GM13977 (cell line): ENCODE results near the gene LMAN2.

Source experiments
- DNase-seq: peaks from one replicate; pipeline ENCODE4 v3.0.0; 2012; ENCODE audit warnings: low spot score
- in situ Hi-C: fragments of 300-500 bp; cut with MboI; formaldehyde crosslinking; loops from one replicate; pipeline ENCODE4 v1.12.0; 2022; ENCODE audit warnings: low sequenced_read_pairs, low pct_unique_long_range_greater_than_20kb, mixed read lengths, inconsistent platforms; ENCODE audit not compliant: unreplicated experiment
- TF ChIP-seq, protein P1 (sequence below): IDR thresholded peaks from 2 replicates; pipeline ENCODE4 v1.5.1; 2012; ENCODE audit warnings: mild to moderate bottlenecking, control low read depth; ENCODE audit not compliant: insufficient read depth; ENCODE audit errors: extremely low read depth, missing control alignments

The LMAN2 gene

GRCh38 chr5:177335701-177336065, 15.8 kb downstream of the LMAN2 start:
- no peak for DNase-seq
- TF ChIP-seq, protein P1, sequence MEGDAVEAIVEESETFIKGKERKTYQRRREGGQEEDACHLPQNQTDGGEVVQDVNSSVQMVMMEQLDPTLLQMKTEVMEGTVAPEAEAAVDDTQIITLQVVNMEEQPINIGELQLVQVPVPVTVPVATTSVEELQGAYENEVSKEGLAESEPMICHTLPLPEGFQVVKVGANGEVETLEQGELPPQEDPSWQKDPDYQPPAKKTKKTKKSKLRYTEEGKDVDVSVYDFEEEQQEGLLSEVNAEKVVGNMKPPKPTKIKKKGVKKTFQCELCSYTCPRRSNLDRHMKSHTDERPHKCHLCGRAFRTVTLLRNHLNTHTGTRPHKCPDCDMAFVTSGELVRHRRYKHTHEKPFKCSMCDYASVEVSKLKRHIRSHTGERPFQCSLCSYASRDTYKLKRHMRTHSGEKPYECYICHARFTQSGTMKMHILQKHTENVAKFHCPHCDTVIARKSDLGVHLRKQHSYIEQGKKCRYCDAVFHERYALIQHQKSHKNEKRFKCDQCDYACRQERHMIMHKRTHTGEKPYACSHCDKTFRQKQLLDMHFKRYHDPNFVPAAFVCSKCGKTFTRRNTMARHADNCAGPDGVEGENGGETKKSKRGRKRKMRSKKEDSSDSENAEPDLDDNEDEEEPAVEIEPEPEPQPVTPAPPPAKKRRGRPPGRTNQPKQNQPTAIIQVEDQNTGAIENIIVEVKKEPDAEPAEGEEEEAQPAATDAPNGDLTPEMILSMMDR = no peak
- in situ Hi-C loops = no loop called here

DNA sequence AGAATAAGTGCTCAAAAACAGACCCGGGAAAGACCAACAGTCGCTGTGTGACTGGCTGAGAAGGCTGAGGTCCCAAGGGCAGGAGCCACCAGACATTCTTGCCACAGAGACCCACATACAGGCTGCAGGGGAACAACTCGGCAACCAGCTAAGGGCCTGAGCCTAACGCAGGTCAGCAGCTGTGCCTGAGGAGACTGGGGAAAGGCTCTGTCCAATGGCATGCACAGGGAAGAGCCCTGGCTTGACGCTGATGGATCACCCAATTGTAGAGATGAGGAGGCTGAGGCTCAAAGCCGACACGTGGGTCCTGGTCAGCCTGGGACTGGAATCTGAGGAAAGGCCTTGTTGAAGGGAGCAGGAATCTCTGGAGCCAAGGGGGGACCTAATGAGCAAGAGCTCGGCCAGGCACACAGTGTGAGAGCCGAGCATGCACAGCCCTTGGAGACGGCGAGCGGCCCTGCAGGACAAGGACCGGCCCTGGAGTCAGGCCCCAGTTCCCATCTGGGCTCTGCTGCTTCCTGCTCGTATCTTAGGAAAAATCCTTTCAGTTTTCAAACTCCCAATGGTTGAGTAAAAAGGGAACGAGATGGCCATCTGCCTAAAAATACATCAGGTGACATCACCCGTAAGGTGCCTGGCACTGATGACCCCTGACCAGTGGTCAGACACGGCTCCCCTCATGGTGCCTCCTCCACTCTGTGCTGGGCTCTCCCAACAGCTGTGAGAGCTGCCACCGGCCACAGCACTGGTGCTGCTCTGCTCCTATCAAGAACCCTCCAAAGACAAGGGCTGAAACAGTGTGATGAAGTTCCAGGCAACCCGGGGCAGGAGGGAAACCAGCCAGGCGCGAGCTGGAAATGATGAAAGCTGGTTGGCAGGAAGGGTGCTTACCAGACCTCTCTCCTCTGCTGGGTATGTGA, 16.4 kb downstream of the LMAN2 start:
- in situ Hi-C loops = no loop called here
- TF ChIP-seq, protein P1 = no peak

DNA sequence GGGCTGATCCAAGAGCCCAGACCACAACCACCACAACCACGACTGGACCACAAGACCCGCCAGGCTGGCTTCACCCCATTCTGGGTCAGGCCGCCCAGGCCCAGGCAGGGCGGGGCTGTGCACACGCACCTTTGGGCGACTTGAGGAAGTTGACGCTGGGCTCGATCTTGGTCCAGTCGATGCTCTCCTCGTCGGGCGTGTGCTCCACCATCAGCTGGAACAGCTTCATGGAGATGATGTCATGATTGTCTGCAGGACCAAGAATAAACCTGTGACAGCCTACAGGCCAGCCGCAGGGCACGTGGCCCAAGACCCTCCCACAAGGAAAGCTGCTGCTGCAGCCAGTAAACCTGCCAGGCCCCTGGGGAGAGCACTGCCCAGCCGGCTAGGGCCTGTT, 17.3 kb downstream of the LMAN2 start:
- TF ChIP-seq, protein P1 = no peak
- in situ Hi-C loops = no loop called here
- no peak for DNase-seq

More for the DNA sequence above, 16.4 kb downstream of the LMAN2 start:
- DNase-seq = no peak

DNA sequence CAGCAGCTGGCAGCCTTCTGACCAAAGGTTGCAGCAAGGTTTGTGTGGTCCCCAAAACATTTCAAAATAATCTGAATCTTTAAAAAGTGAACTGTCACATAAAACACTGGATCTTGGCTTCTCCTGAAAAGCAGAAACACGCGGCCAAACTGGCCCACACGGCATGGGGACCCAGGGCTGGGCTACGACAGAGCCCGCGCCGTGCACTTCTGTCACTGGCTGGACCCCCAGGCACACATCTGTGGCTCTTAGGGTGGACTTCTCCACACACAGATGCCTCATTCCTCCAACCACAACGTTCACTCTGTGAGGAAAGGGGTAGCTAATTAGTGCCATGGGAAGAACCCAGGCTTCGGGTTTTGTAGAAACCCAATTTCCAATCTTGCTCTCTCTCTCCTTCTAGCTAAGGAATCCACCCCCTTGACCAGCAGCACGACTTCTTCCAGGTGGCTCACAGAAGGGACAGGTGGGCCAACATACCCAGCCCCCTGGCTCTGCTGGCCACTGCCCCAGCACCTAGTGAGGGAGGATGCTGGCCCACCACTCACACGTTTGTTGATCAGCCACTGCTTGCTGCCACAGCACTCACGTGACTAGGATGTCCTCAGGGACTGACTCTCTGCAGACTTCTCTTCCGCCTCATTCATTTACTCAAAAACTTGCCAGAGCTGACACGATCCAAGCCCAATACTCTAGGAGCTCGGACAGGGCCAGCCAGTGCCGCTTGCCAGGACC, 17.9 kb downstream of the LMAN2 start:
- TF ChIP-seq, protein P1 = no peak
- no peak for DNase-seq
- in situ Hi-C loops = no loop called here

DNA sequence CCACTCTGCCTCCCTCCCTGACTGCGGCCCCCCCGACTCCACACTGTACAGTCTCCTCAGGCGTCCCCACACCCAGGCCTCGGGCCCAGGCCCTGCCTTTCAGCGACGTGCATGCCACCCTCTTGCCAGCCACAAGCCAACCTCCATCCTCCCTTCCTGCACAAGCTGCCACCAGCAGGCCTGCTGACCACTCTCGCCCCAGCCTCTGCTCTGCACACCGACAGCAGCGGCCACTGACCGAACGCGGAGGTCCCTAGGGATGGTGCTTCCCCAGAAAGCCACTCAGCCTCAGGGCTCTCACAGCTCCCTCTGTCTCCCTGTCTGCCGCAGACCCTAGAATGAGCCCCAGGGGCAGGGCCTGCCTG, 18.6 kb downstream of the LMAN2 start:
- in situ Hi-C loops = no loop called here
- TF ChIP-seq, protein P1 = no peak
- DNase-seq = no peak

DNA sequence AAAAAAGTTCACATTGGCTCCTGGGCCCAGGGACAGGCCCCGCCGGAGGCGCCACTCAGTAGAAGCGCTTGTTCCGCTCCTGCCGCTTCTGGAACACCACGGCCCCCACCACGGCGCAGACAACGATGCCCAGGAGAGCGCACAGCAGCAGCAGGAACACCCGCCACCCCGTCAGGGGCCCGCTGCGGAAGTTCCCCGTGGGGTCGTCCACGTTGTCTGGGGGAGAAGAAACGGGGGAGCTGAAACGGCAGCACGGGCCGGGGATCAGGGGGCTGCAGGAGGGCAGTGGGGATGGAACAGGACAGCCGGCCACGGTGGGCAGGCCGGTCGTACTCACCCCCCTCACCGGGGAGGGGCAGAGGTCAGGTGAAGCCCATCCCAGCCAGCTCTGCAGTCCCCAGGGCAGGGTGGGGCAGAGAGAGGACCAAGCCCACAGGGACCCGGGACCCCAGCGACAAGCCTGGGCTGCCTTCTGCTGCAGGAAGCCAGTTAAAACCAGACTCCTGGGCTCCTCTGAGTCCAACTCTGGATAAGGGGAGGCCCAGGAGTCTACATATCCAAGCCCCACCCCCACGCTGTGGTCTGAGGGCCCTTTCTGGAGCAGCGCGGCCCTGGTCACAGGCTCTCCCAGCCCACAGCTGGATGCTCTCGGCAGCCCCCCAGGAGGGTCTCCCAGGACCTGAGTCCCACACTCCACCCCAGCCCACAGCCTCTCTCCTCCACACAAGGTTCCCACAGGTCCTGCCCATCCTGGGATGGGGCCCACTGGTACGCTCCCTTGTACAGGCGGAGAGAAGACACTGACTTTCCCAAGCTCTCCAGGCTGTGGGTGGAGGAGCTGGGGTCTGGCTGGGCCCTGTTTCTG, 19.2 kb downstream of the LMAN2 start:
- in situ Hi-C loops = no loop called here
- TF ChIP-seq, protein P1 = no peak
- no peak for DNase-seq
